A673 (cell line): ENCODE data around the gene SMOC2.

Source experiments
- CTCF ChIP-seq: fragments of 300-800, 200-600 bp; sonication (generic); conservative IDR thresholded peaks from 2 replicates; pipeline ENCODE4 v1.5.1; 2017; ENCODE audit warnings: low read depth, mild to moderate bottlenecking, antibody characterized with exemption, low read length, moderate library complexity, mixed read lengths
- EZH2 ChIP-seq: fragments of 200-600 bp; sonication (generic); IDR thresholded peaks from 2 replicates; pipeline ENCODE4 v1.6.1; 2017; ENCODE audit warnings: borderline replicate concordance, low read depth, mild to moderate bottlenecking, mixed read lengths, antibody characterized with exemption, low read length; ENCODE audit not compliant: poor library complexity, severe bottlenecking

- TF ChIP-seq CTCF = no peak
- TF ChIP-seq EZH2 = no peak
These were observed 130.3 kb downstream of the SMOC2 start for GRCh38 chr6:168571268-168571667.
